GM18909 (cell line): ENCODE results near the gene RABGAP1L.
"Not testable (repeated sequence)": the region's sequence is repeated elsewhere in the genome, so short reads cannot be mapped to it uniquely, and the experiment has no call there.

ENCODE experiments used
- ATAC-seq: cut with Tn5 transposase; IDR thresholded peaks from one replicate; pipeline ENCODE4 v1.9.1; 2021; ENCODE audit warnings: mild to moderate bottlenecking; ENCODE audit not compliant: unreplicated experiment, poor library complexity

The RABGAP1L gene

GRCh38 chr1:174996476-174996875 lies 837.2 kb downstream of the RABGAP1L start:
- ATAC-seq = no peak

- no peak for ATAC-seq
Observed at GRCh38 chr1:174997041-174997440, 837.7 kb downstream of the RABGAP1L start.

- peak; percentile 0 for ATAC-seq
Observed at GRCh38 chr1:174998569-174999215, 839.4 kb downstream of the RABGAP1L start.

DNA sequence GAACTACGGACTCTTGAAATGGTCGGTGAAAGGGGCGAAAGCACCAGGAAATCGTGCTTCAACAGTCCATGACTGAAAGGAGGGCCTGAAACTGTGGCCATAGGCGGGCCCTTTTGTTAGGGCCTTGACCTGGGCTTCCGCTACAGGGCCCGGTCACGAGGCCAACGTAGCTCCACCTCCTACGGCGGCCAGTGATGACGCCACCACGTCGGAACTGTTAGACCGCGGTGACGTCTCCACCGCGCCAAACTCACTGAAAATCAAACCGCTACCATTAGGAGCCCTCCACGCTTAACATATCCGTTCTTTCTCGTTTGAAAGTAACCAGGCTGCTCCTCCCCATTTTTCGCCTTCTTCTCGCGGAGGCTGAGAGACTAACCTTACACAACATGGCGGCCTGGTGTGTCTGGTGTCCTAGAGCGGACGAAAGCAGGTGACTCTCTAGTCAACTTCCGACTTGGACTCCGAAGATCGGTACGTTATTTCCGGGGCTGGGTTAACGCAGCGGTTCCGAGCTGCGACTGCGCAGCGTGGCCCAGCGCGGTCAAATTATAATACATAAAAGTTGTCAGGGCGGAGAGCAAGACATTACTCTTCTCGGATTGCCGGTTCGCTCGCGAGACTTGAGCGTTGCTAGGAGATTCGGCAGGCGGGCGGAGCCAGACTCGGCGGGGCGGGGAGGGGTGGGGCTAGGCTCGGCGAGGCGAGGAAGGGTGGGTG lies 840.1 kb downstream of the RABGAP1L start:
- peak; percentile 80 for ATAC-seq

- peak; percentile 12 for ATAC-seq
Observed at GRCh38 chr1:174999936-175000696, 840.8 kb downstream of the RABGAP1L start, which contains the start of gene CACYBP. Gene CACYBP (plus strand): TSS chr1:174999947. CDS start chr1:175000181, 234 bp downstream.

- no peak for ATAC-seq
Observed at GRCh38 chr1:175000697-175001187, 841.4 kb downstream of the RABGAP1L start.

DNA sequence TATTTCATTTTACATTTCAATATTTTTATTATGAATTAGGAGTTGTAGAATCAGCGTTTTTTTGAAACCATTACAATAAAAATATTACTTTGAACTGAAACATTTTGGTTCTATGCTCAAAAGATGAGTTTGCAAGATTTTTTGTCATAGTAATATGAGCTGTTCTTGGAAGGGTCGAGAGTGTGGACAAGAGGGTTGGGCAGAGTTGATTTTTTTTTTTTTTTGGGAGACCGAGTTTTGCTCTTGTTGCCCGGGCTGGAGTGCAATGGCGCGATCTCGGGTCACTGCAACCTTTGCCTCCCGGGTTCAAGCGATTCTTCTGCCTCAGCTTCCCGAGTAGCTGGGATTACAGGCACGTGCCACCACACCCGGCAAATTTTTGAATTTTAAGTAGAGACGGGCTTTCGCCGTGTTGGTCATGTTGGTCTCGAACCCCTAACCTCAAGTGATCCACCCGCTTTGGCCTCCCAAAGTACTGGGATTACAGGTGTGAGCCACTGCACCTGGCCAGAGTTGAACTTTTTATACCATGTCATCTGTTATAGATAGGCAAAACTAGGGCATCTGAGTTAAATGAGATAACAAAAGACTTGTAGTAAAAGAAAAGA lies 843.7 kb downstream of the RABGAP1L start:
- ATAC-seq = no peak

GRCh38 chr1:175003521-175003920 lies 844.2 kb downstream of the RABGAP1L start:
- no peak for ATAC-seq

DNA sequence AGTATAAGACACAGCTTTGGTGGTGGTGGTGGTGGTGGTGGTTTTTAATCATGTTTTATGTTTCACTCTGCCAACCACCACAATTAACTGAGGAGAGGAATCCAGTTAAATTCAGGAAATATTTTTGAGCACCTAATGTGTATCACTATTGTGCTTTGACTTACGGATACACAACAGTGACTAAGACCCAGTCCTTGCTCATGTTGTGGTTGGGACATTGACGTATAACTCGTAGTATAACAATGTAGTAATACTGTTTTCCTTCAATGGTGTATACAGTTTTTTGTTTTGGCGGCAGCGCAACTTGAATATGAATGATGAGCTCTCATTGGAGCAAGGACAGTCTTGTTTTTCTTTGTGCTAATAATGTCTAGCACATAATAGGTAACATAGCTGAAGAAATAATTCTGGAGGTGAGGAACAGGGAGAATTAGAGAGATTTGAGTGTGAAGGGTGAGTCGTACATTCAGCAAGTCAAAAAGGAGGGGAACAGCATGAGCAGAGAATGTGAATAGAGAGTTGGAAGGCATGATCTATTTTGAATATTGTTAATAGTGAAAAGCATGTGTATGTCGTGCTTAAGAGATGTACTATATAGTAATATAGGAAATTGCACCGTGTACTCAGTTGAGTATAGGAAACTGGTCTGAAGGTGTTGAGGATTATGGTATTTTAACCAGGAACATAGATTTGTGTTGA lies 845.9 kb downstream of the RABGAP1L start:
- ATAC-seq = no peak

GRCh38 chr1:175009532-175009931 lies 850.2 kb downstream of the RABGAP1L start:
- ATAC-seq = no peak

DNA sequence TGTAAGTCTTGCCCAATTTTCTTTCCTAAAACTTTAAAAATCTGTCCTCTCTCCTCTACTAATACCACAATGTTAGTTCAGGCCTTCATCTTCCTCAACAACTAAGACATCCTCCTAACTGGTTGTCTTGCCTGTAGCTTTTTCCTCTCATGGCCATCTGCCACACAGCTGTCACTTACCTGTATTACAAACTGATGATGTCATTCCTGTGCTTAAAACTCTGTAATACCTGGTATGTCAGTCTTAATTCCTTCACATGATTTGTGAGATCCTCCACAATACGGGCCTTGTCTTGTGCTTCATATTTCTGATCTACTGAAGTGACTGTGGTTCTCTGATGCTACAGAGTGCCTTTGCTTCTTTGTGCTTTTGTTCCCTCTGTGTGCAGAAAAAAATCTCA lies 854.1 kb downstream of the RABGAP1L start:
- no peak for ATAC-seq

DNA sequence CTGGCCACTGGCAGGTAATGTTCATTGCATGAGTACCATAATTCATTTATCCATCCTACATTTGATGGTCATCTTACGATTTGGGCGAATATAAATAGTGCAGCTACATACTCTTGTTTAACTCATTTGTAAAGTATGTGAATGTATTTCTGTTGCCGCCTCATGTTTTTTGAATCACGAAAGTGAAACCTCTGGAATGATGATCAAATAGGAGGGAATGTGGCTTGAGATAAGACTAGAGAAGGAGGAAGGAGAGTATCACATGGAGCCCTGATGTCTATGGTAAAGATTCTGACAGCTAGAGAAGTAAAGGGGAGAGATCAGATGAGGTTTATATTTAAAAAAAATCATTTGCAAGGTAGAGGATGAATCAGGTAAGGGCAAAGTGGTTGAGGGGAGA lies 855.9 kb downstream of the RABGAP1L start:
- no peak for ATAC-seq

DNA sequence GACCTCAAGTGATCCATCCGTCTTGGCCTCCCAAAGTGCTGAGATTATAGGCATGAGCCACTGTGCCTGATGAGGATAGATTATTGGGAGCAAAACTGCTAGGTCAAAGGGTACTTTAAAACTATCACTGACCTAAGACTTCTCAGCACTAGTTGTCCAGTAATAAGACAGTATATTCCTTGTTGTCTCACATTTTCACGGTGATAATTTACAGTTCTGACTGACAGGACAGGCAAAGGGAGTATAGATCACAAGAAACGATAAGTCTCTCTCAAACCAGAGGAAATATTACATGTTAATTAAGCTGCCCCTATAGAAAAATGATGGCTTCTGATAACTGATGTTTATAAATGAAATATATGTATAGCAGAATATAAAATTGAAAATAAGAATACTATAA lies 860.2 kb downstream of the RABGAP1L start:
- ATAC-seq = no peak

- ATAC-seq = peak; percentile 94
Observed at GRCh38 chr1:175023043-175023921, 864.0 kb downstream of the RABGAP1L start, which contains the start of gene MRPS14. Gene MRPS14 (minus strand): TSS chr1:175023425. CDS start chr1:175023408, 17 bp downstream.

- not testable (repeated sequence) for ATAC-seq
Observed at GRCh38 chr1:175023922-175024242, 864.6 kb downstream of the RABGAP1L start.

- no peak for ATAC-seq
Observed at GRCh38 chr1:175024773-175025172, 865.5 kb downstream of the RABGAP1L start.

- no peak for ATAC-seq
Observed at GRCh38 chr1:175033953-175034352, 874.6 kb downstream of the RABGAP1L start.

DNA sequence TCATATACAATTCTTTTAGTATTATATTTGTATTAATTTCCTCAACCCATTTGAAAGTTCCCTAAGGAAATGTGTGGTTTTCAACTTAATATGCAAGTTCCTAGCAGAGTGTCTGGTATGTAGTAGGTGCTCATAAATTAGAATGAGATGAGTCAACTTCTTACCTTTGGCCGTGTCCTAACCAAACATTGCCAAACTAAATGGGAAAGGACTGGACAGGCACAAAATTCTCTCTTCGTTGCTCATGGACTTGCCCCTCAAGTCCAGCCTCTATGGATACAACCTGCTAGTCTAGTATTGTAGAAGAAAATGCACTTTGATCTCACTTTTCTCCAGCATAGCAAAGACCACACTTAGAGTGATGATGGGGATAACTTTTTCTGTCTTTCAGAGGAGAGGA lies 875.5 kb downstream of the RABGAP1L start:
- ATAC-seq = no peak

DNA sequence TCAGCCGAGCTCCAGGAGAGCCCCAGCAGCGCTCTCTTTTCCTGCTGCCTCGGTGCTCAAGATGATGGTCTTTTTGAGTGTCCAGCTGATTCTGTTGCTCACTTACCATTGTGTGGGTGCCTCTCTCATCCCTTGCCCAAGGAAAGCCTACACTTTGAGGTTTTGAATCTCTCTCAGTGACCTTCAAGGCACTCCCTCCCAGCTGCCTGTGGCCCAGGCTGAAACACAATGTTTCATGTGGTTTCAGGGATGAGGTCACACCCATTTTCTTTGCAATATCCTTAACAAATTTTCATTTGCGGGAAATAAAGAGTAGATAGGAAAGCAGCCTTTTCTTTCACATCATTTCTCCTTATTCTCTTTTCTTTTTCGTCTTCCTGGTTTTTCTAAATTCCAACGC lies 876.5 kb downstream of the RABGAP1L start:
- no peak for ATAC-seq
